ENCODE results near the gene SPAG6. TPM values are rescaled to one million over a fixed set of nuclear protein-coding genes. Genes with fewer than 3 reads are reported as not detected.

Gene SPAG6
- total and polyA plus RNA-seq, 2 experiments from 2014 or later = 0.21 TPM; not detected in 1

DNA sequence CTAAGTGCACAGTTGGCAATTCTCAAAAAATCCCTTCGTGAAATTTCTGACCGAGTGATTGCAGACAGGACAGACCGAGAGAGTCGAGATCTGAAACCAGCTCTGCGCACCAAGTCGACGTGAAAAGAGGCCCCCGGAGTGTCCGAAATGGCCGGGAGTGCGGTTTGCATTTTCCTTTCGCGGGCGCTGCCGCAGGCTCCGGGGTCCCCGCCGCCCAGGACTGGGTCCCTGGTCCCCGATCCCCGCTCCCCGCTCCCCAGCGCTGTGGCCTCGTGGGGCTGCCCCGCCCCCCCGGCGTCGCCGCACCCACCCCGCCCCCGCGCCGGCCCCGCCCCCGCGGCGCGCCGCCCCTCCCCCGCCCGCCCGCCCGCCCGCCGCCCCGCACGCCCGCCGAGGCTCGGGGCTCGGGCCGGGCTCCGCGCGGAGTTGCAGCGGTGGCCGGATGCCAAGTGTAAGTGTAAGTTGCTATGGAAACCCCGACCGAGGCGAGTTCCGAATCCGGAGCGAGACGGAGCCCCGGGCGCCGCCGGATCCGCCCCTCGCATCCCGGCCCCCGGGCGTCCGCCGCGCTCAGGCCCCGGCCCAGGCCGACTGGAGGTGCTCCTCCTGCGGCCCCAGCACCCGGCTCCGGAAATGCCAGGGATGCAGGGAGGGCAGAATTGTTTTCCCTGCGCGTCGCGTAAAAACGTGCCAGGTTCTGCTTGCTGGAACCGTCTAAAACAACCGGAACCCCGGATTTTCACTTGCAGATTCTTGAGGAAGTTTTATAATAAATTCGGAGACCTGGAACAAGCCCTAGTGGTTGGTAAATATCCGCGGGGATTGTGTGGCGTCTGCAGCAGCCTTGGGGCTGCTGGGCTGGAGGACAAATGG, 19.8 kb upstream of the SPAG6 start (continued):
- TF ChIP-seq, protein P1, sequence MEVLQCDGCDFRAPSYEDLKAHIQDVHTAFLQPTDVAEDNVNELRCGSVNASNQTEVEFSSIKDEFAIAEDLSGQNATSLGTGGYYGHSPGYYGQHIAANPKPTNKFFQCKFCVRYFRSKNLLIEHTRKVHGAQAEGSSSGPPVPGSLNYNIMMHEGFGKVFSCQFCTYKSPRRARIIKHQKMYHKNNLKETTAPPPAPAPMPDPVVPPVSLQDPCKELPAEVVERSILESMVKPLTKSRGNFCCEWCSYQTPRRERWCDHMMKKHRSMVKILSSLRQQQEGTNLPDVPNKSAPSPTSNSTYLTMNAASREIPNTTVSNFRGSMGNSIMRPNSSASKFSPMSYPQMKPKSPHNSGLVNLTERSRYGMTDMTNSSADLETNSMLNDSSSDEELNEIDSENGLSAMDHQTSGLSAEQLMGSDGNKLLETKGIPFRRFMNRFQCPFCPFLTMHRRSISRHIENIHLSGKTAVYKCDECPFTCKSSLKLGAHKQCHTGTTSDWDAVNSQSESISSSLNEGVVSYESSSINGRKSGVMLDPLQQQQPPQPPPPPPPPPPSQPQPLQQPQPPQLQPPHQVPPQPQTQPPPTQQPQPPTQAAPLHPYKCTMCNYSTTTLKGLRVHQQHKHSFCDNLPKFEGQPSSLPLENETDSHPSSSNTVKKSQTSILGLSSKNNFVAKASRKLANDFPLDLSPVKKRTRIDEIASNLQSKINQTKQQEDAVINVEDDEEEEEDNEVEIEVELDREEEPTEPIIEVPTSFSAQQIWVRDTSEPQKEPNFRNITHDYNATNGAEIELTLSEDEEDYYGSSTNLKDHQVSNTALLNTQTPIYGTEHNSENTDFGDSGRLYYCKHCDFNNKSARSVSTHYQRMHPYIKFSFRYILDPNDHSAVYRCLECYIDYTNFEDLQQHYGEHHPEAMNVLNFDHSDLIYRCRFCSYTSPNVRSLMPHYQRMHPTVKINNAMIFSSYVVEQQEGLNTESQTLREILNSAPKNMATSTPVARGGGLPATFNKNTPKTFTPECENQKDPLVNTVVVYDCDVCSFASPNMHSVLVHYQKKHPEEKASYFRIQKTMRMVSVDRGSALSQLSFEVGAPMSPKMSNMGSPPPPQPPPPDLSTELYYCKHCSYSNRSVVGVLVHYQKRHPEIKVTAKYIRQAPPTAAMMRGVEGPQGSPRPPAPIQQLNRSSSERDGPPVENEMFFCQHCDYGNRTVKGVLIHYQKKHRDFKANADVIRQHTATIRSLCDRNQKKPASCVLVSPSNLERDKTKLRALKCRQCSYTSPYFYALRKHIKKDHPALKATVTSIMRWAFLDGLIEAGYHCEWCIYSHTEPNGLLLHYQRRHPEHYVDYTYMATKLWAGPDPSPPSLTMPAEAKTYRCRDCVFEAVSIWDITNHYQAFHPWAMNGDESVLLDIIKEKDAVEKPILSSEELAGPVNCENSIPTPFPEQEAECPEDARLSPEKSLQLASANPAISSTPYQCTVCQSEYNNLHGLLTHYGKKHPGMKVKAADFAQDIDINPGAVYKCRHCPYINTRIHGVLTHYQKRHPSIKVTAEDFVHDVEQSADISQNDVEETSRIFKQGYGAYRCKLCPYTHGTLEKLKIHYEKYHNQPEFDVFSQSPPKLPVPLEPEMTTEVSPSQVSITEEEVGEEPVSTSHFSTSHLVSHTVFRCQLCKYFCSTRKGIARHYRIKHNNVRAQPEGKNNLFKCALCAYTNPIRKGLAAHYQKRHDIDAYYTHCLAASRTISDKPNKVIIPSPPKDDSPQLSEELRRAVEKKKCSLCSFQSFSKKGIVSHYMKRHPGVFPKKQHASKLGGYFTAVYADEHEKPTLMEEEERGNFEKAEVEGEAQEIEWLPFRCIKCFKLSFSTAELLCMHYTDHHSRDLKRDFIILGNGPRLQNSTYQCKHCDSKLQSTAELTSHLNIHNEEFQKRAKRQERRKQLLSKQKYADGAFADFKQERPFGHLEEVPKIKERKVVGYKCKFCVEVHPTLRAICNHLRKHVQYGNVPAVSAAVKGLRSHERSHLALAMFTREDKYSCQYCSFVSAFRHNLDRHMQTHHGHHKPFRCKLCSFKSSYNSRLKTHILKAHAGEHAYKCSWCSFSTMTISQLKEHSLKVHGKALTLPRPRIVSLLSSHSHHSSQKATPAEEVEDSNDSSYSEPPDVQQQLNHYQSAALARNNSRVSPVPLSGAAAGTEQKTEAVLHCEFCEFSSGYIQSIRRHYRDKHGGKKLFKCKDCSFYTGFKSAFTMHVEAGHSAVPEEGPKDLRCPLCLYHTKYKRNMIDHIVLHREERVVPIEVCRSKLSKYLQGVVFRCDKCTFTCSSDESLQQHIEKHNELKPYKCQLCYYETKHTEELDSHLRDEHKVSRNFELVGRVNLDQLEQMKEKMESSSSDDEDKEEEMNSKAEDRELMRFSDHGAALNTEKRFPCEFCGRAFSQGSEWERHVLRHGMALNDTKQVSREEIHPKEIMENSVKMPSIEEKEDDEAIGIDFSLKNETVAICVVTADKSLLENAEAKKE (CRISPR knock-in tag; IDR thresholded peaks at IDR 0.05) = no peak
- no peak for TF ChIP-seq ZNF114 (CRISPR knock-in tag; IDR thresholded peaks at IDR 0.05)

DNA sequence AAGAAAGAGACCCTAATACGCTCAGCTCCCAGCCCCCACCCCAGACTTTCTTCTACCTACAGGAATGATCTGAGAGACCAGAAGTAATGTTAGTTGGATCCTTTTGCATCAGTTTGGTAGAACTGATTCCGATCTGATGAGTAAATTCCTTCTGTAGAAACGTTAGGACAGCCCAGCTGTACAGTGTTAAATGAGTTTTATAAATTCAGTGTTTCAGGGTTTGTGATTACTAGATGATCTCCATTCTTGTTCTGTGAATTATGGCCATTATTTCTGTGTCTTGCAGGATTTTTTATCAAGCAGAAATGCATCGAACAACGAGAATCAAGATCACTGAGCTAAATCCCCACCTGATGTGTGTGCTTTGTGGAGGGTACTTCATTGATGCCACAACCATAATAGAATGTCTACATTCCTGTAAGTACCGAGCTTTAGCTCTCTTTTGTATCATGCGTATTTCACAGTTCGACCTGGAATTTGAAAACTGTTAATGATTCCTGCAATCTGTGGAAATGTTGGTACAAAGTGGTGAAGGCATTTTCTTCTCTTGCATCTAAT, 19.1 kb upstream of the SPAG6 start:
- Histone ChIP-seq H3K27ac (ENCODE audit: low read depth) (no peak overlapping the region), H3K27me3 (ENCODE audit: insufficient read depth) (peaks cover 90% of the 10 kb centered on the region), H4K20me1 (replicated peaks; ENCODE audit: insufficient read depth) (peaks cover 13% of the 10 kb centered on the region; the same call in 1 of the 2 replicates), H2AFZ (no peak overlapping the region), H3K4me2 (peak overlapping the region; percentile 76), H3K9me2 (ENCODE audit: insufficient read depth) (no peaks in the 10 kb centered on the region), H3K4me3 (peak overlapping the region; percentile 53), H3K36me3 (ENCODE audit: insufficient read depth) (no peaks in the 10 kb centered on the region), H3K4me1 (ENCODE audit: insufficient read depth) (peaks cover 57% of the 10 kb centered on the region), H3F3A (replicated peaks; ENCODE audit: low read depth) (peaks cover 19% of the 10 kb centered on the region; the same call in 1 of the 2 replicates), H3K79me2 (replicated peaks; ENCODE audit: insufficient read depth) (0 out of 2 replicates have a peak, but pooled peaks cover 4% of the 10 kb centered on the region)
- no peak for TF ChIP-seq ZNF331 (CRISPR knock-in tag; IDR thresholded peaks at IDR 0.05; ENCODE audit: low read depth)
- TF ChIP-seq, protein P1 (CRISPR knock-in tag; IDR thresholded peaks at IDR 0.05) = no peak
- peak; percentile 36 for TF ChIP-seq EZH2 (IDR thresholded peaks at IDR 0.05; ENCODE audit: low read depth, unreplicated experiment)
- H3K27me3 Mint-ChIP-seq (ENCODE audit: insufficient read depth, low read depth, poor library complexity) = peaks cover 76% of the 10 kb centered on the region
- ATAC-seq (no peak; the same call in 1 of the 3 replicates), DNase-seq (ENCODE audit: low spot score) (peak; percentile 54)
- H3K4me1 Mint-ChIP-seq = peaks cover 37% of the 10 kb centered on the region
- H3K27ac Mint-ChIP-seq = no peak overlapping the region
- H3K4me3 Mint-ChIP-seq = peak overlapping the region; percentile 71
- H3K36me3 Mint-ChIP-seq (ENCODE audit: low read depth) = no peaks in the 10 kb centered on the region; the same call in 2 of the 3 replicates
- peaks cover 4% of the 10 kb centered on the region; the same call in 2 of the 3 replicates for H3K9me3 Mint-ChIP-seq
